GM18873 (cell line): Measurements from ENCODE around the gene GRIFIN.

Source experiments
- ATAC-seq: cut with Tn5 transposase; IDR thresholded peaks from one replicate; pipeline ENCODE4 v1.9.1; 2021; ENCODE audit warnings: mild to moderate bottlenecking, moderate library complexity, moderate number of reproducible peaks; ENCODE audit not compliant: unreplicated experiment, low FRiP score

Gene GRIFIN

GRCh38 chr7:2499719-2500430 lies 23.7 kb upstream of the GRIFIN start:
- no peak for ATAC-seq

- no peak for ATAC-seq
Observed at GRCh38 chr7:2499181-2499580, 23.0 kb upstream of the GRIFIN start.

DNA sequence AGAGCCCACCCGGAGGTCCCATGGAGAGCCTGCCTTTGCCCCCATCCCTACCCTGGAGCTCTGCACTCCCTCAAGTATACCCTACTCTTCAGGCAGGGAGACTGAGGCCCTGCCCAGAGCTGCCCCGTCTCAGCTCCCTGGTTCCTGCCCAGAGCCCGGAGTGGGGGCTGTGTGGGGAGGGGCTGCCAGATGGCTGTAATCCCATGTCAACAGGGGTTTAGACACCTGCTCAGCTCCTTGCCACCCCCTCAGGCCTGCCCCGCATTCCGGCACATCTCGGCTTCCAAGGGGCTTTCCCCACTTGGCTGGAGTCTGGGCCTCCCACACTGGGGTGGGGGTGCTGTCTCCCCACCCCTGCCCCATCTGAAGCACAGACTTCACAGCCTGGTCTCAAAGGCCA lies 22.5 kb upstream of the GRIFIN start:
- no peak for ATAC-seq

DNA sequence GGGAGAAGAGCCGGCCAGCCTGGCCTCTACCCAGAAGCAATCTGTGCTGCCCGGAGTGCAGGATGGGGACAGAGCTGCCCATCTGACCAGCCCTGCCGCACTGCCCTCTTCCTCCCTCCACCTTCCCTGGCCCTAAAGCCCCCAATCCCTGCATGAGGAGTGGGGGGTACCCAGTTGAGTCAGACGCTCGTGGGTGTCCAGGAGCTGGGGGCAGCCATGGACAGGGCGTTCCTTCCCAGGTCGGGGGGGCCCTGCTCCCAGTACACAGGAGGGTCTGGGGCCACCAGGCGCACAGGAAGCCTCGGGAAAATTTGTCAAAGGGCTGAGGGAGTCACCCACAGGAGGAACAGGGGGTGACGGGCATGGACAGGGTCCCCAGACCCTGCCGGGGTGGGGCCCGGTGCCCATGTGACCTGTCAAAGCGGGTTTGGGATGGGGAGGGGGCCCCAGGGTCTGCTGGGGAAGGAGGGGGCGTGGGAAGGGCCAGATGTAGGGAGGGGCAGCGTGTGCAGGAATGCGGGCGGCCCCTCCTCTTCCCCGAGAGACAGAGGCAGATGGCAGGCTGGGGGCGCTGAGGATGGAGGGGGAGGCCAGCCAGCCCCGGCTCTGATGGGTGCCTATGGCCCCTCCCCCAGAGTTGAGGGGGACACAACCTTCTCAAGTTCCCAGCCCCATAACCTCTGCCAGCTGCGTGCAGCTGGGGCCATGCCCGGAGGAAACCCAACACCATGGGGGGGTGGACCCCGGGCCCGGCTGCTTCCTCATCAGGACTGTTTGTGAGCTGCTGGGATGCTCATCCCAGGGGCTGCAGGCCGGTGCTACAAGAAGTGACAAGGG lies 21.5 kb upstream of the GRIFIN start:
- ATAC-seq, result no peak

DNA sequence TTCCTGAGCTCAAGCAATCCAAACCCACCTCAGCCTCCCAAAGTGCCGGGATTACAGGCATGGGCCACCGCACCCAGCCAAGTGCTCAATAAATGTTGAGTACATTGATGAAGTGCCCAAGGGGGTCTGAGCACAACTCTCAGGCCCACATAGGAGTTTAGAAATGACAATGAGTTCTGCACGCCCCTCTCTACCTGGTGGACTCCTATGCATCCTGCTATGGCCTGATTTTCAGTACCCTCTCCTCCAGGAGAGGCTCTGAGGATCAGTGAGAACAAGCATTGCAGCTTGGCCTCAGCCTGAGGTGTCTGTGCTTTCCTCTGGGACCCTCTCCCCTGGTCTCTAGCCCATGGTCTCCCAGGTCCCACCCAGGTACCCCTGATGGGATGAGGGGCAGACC lies 20.9 kb upstream of the GRIFIN start:
- no peak for ATAC-seq

DNA sequence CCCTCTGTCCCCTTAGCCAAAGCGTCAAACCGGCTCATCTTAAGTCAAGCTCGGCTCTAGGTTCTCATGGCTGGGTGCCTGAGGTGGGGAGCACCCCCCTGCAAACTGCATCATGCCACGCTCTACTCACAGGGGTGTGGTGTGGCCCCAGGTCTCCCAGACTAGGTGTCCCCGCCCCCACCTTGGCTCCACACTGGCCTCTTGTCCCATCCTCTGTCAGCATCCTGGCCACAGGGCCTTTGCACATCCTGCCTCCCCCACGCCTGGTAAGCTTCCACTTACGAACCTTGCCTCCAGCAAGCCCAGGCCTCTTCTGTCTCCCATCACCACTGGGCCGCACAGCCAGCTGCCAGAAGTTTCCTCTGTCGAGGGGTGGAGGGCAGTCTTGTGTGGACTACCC lies 20.2 kb upstream of the GRIFIN start:
- ATAC-seq, result no peak

DNA sequence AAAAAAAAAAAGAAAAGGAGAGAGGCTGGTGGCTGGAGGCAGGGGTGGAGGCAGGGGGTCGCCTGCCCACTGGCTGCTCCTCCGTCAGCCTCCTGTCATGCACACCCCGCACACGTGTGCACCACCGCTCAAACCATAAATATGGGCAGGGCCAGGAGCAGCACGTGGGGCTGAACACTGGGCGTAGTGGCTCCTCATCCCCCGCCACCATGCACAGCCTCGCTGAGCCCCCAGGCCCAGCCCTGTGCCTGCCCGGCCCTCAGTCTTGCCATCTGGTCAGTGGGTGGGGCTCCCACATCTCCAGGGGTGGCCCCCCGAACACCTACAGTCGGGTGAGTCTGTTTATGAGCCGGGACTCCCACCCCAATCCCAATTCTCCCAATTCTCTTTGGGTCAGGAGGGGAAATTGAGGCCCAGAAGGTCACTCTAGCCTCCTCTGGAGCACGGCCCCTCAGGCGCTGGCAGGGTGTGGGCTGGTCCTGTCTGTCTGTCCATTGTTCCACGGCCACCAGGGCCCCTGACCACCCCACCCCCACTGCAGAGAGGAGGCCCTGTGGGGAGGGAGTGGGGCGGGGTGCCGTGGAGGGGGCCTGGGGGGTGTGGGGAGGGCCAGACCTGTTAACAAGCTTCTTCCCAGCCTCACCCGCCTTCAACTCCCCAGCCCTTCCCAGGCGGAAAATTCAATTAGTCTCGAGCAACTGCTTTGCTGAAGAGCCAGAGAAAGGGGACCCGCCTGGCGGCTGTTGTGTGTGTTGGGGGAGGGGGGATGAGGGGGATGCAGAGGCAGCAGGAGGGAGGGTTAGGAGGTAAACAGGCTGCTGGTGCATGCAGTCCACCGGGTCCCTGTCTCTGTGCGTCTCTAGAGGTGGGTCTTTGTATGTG lies 19.5 kb upstream of the GRIFIN start:
- ATAC-seq, result no peak

- no peak for ATAC-seq
Observed at GRCh38 chr7:2494191-2495130, 18.3 kb upstream of the GRIFIN start.

DNA sequence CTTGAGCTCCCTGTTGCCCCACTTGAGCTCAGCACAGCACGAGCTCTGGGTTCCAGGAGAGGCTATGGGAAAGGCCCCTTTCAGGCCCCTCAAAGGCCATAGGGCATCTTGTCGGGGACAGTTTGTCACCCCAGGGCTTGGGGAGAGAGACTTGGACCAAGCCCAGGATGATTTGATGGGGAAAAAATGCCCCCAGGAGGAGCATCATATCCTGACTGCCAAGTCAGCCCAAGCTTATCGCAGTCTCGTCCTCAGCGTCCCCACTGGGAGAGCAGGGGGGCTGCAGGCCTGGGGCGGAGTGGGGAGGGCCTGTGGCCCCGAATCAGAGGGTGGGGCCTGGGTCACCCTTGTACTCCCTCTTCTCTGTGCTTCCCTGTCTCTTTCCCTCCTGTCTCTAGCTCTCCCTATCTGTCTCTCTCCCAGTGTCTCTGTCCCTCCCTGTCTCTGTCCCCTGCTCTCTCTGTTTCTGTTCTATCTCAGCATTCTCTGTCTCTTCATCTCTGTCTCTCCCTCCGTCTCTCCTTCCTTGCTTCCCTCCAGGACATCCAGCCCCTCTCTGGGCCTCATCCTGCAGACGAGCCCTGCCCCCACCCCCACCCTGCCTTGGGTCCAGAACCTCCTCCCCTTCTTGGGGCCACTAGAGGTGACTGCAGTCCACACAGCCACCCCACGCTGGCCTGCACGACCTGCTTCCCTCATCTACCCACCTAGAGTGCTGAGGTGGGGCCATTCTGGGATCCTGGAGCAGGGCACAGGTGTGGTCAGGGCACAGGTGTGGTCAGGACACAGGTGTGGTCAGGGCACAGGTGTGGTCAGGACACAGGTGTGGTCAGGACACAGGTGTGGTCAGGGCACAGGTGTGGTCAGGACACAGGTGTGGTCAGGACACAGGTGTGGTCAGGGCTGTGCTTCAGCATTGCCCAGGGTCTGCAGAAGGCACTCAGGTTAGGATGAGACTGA lies 17.3 kb upstream of the GRIFIN start:
- no peak for ATAC-seq

DNA sequence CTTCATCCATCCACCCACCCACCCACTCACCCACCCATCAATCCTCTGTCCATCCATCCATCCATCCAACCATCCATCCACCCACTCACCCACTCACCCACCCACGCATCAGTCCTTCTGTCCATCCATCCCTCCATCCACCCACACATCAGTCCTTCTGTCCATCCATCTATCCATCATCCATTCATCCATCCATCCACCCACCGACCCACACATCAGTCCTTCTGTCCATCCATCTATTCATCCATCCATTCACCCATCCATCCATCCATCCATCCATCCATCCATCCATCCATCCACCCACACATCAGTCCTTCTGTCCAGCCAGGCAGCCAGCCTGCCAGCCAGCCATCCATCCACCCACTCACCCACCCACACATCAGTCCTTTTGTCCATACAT lies 15.8 kb upstream of the GRIFIN start:
- no peak for ATAC-seq

GRCh38 chr7:2490181-2490651 lies 14.0 kb upstream of the GRIFIN start:
- ATAC-seq, result no peak

GRCh38 chr7:2488681-2489080 lies 12.5 kb upstream of the GRIFIN start:
- ATAC-seq, result no peak

DNA sequence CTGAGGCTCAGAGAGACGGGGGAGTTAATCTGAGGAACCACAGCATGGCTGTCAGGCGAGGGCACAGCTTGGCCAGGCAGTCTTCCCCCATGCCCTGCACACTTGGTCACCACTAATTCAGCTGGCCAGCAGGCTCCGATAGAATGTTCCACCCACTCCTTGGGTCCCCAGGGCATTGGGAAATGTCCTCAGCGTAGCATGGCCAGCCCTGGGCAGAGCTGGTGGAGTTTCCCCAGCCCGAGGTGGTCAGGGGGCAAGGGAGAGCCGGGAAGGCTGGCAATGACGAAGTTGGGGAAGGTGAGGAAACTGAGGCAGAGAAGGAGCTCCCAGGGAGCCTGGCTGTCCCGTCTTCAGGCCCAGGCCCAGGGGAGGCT lies 12.1 kb upstream of the GRIFIN start:
- ATAC-seq, result no peak

DNA sequence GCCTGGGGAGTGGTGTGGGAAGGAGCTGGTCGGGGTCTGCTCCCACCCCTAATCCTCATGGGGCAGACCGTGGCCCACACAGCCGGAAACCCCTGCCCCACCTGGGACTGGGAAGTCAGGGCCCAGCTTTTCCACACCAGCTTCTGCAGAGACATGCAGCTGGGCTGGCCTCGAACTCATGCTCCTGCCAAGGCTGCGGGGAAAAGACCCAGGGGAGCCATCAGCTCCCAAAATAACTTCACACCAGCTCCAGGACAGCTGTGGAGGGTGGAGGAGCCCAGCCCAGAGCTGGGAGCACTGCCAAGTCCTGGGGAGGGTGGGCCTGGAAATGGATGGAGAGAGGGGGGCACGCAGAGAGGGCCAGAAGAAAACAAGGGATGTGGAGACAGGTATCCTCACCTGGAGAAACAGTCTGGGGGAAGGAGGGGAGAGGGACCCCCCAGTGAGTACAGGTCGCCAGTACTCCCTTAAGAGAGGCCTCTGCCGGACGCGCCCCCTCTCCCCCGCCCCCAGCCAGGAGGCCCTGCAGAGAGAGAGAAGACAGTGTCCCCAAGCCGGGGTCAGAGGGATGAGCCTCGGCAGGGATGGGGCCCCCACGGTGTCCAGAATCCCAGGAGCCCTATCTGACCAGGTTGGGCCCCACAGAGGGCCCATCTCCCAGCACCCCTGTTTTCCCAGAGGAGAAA lies 11.5 kb upstream of the GRIFIN start:
- ATAC-seq, result no peak

DNA sequence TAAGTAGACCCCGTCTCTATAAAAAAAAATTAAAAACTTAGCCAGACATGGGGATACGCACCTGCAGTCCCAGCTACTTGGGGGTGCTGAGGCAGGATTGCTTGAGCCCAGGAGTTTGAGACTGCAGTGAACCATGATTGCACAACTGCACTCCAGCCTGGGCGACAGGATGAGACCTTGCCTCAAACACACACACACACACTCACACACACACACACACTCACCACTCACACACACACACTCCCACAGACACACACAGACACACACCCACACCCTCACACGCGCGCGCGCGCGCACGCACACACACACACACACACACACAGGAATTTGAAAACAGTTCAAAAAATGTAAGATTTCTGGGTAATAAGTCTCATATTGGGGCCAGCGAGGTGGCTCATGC lies 8.7 kb upstream of the GRIFIN start:
- no peak for ATAC-seq

- ATAC-seq, result no peak
Observed at GRCh38 chr7:2483494-2483893, 7.3 kb upstream of the GRIFIN start.

DNA sequence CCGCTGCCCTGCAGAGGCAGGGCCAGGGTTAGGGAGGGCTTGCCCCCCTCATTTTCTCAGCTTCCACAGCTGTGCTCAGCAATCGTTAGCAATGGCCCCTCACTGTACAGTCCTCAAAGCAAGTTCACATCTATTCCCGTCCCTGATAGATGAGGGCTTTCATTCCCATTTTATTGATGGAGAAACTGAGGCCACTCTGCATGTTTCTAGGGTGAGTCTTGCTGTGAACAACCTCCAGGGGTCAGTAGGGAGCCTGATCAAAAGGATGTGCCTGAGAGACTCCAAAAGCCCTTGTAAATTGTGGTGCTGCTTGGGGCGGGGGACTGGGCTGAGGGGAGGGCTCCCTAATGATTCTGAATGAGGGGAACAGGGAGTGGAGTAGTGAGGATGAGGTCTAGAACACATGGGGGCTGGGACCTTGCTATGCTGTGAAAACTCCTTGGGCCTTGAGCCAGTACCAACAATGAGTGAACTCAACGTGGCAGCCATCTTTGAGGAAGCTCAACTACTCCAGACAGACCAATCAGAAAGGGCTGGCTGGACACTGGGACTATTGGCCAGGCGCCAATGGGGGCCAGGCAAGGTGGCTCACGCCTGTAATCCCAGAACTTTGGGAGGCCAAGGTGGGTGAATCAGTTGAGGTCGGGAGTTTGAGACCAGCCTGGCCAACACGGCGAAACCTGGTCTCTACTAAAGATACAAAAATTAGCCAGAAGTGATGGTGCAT lies 6.7 kb upstream of the GRIFIN start:
- ATAC-seq, result no peak

DNA sequence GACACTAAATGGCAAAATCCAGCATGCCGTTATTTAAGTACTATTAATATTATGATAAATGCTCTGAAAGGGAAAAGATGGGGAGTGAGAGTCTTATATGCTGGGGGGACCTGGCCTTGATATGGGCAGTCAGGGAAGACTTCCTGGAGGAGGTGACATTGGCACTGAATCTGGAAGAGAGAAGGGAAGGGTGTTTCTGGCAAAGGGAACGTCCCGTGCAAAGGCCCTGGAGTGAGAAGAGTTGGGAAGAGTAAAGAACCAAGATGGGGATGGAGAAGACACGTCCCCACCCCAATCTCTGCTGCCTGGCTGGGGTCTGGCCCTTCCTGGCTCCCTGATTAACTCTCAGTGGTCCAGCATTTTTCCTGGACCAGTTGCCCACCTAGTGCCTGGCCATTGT lies 5.0 kb upstream of the GRIFIN start:
- ATAC-seq, result no peak
